ENCODE measurements around the gene MTMR10.

MTMR10 gene

DNA sequence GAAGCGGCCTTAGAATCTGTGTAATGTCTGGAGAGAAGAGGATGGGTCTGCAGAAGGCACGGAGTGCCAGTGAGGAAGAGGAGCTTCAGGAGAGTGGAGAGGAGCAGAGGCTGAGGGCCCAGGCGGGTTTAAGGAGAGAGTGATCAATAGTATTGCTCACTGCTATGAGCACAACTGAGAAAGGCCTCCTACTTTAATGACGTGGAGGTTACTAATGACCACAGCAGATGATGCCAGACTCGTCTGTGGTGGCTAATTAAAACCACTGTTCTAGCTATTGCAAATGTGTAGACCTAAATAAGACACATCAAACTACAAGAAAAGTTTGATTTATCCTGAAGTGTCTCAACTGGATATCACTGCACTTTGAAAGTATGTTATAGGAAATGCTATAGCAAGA lies 33.2 kb downstream of the MTMR10 start:
- Histone ChIP-seq H3K4me1 (ENCODE audit: insufficient read depth, low read length) (peaks cover 6% of the 10 kb centered on the region), H3K9me3 (ENCODE audit: control insufficient read depth, insufficient read depth, low read length) (no peaks in the 10 kb centered on the region), H3K9ac (ENCODE audit: low read depth, low read length) (no peak overlapping the region), H3K36me3 (ENCODE audit: insufficient read depth, low read length) (peaks cover 16% of the 10 kb centered on the region)

DNA sequence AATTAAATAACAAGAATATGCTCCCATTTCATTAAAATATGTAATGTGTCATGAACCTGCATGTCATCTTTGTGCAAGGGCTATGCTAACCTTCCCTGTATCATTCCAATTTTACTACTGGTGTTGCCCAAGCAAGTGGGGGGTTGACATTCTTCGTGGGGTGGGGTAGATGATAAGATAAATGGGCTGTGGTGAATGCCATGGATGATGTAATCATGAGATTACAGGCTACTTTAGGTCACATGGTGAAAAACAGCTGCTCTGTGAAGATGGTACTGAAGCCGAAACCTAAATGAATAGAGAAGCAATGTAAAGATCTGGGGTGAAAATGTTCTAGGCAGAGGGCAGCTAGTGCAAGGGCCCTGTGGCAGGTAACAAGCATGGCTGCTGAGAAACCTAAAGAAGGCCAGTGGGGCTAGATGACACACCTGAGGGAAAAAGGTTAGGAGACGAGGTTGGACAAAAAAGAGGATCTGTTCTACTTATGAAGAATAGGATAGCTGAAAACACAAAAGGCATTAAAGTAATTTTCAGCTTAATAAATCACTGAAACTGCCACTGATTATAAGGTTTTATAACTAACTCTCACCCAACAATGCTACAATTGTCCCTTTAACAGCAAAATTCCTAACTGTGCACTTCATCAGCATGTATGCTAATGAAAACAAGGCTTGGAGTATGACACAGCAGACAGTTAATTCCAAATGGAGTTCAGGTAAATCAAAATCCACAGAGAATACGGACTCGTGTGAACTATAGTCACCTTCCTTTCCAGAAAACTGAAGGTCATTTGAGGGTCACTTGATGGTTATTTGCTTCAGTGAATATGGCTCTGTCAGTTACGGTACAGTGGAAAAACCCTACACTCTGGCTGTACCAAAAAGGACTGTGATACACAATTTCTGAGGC lies 35.0 kb downstream of the MTMR10 start:
- H3K9ac ChIP-seq (ENCODE audit: low read depth, low read length): no peak overlapping the region
- H3K4me1 ChIP-seq (ENCODE audit: insufficient read depth, low read length): peaks cover 10% of the 10 kb centered on the region
- H3K36me3 ChIP-seq (ENCODE audit: insufficient read depth, low read length): peaks cover 20% of the 10 kb centered on the region
- H3K9me3 ChIP-seq (ENCODE audit: control insufficient read depth, insufficient read depth, low read length): no peaks in the 10 kb centered on the region

DNA sequence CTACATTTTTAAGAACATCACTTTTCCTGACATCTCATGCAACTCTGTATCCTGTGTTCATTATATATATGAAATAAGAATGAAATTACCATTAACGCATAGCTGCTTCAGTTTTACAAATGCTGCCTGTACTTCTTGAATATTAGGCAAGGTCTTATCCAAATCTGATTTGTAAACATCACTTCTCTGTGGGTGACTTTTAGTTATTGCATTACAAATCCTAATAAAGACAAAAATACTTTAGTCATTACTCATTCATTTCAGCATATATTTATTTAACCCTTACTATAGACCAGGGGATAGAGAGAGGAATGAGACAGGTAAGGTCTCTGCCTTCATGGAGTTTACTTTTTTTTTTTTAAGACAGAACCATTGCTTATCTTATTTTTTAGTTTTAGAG lies 36.8 kb downstream of the MTMR10 start:
- Histone ChIP-seq H3K9ac (ENCODE audit: low read depth, low read length) (no peak overlapping the region), H3K9me3 (ENCODE audit: control insufficient read depth, insufficient read depth, low read length) (peaks cover under 1% of the 10 kb centered on the region; the same call in 1 of the 2 replicates), H3K4me1 (ENCODE audit: insufficient read depth, low read length) (peaks cover 10% of the 10 kb centered on the region), H3K36me3 (ENCODE audit: insufficient read depth, low read length) (peaks cover 13% of the 10 kb centered on the region)

DNA sequence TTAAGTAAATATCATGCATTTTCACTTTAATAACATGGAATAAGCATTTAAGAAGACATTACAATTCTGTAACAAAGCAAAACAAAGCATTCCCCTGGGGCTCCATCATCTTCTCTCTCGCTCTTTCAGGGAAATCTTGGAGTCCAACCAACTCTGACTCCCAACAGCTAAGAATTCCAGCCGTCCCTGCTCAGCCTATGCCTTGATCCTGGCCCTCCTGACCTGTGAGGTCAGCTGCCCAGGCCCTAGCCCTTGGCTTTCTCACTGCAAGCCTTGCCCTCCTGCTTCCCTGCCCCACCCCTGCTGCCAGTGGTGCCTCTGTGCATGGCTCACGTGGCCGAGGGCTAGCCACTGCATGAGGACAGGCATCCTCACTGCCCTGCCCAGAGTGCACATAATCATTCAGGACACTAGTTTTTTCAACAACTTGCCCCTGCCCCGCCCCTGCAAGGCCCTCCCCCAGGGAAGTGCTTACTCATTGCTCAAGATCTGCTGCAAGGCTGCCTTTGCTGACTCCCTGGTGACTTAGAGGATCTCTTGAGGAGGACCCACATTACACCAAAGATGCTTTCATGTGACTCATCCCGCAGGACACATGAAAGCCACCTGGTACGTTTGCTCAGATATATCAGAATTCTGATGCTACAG lies 37.6 kb downstream of the MTMR10 start:
- Histone ChIP-seq H3K9ac (ENCODE audit: low read depth, low read length) (no peak overlapping the region), H3K36me3 (ENCODE audit: insufficient read depth, low read length) (peaks cover 12% of the 10 kb centered on the region), H3K4me1 (ENCODE audit: insufficient read depth, low read length) (peaks cover 10% of the 10 kb centered on the region), H3K9me3 (ENCODE audit: control insufficient read depth, insufficient read depth, low read length) (peaks cover 4% of the 10 kb centered on the region; the same call in 1 of the 2 replicates)

DNA sequence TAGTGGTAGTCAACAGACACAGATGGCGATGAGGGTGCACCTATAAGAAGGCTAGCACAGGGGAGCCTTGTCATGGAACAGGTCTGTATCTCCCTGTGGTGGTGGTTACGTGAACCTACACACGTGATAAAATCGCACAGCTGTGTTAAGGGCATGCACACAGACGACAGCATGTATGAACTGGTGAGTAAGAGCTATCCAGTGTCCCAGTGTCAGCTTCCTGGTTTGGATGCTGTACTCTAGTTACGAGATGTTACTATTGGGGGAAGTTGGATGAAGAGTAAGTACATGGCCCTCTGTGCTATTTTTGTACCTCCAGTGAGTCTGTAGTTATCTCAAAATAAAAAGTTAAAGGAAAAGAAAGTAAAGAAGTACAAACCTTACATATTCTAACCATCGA lies 38.2 kb downstream of the MTMR10 start:
- Histone ChIP-seq H3K4me1 (ENCODE audit: insufficient read depth, low read length) (peaks cover 10% of the 10 kb centered on the region), H3K9me3 (ENCODE audit: control insufficient read depth, insufficient read depth, low read length) (peaks cover 4% of the 10 kb centered on the region; the same call in 1 of the 2 replicates), H3K9ac (ENCODE audit: low read depth, low read length) (no peak overlapping the region), H3K36me3 (ENCODE audit: insufficient read depth, low read length) (peaks cover 9% of the 10 kb centered on the region)

DNA sequence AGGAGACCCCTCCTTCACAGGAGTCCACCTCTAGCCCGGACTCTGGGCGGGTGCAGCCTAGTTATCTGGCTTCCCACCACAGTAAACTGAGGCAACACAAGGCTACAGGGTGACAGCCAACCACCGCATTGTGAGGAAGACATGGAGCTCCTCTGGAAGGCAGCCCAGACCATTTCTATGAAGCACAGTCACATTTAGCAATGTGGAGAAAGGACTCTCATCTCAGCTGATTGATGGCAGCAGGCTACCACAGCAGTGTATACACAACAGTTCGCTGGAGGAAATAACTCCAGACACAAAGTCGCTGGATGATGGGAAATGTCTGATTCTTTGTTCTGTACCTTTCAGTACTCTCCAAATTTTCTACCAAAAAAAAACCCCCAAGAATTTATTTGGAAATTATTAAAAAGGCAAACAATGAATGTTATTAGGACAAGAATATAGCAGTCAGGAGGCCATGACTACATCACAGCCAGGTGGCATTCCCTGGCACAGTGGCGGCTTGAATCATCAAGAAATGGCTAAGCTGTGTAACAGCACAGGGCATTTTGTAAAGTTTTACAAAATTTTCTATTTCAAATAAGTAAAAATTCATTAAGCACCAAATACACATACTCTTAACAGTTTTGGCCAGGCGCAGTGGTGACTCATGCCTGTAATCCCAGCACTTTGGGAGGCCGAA lies 47.6 kb downstream of the MTMR10 start:
- no peaks in the 10 kb centered on the region for H3K9me3 ChIP-seq (ENCODE audit: control insufficient read depth, insufficient read depth, low read length)
- H3K36me3 ChIP-seq (ENCODE audit: insufficient read depth, low read length): peaks cover 36% of the 10 kb centered on the region
- no peak overlapping the region for H3K9ac ChIP-seq (ENCODE audit: low read depth, low read length)
- no peaks in the 10 kb centered on the region for H3K4me1 ChIP-seq (ENCODE audit: insufficient read depth, low read length)

DNA sequence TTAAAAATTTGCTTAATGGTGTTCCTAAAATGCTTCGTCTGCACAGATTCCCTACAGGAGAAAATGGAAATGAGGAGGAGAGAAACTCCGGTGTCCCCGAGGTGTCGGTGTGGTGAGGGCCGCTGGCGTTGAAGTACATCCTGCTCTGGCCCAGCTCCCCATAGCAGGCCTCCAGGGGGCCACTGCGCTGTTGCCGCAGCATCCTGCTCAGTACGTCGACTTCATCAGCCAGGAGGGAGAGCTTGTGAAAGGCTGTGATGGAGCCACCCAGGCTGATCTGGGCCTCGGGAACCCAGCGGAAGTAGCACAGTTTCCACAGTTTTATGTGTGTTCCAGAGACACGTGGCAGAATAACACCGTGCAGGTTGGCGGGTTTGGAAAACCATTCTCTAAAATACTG lies 49.9 kb downstream of the MTMR10 start:
- Histone ChIP-seq H3K4me1 (ENCODE audit: insufficient read depth, low read length) (no peaks in the 10 kb centered on the region), H3K36me3 (ENCODE audit: insufficient read depth, low read length) (peaks cover 41% of the 10 kb centered on the region), H3K9me3 (ENCODE audit: control insufficient read depth, insufficient read depth, low read length) (no peaks in the 10 kb centered on the region)

DNA sequence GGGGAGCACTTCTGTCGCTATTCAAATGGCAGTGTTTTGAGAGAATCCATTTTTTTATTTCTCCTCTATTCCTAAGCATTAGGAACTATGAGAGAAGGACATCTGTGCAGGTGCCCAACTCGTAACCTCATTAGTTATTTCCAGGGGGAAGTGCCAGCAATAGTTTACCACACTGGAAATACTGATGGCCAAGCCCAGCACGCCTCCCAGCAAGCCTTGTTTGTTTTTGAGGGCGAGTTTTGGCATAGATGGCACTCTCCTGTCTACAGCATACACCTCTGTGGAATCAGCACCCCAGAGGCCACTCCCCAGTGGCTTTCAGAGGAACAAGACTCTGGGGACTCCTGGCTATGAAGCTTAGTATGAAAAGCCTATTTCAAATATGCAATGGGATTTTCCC lies 51.1 kb downstream of the MTMR10 start:
- Histone ChIP-seq H3K4me1 (ENCODE audit: insufficient read depth, low read length) (no peaks in the 10 kb centered on the region), H3K36me3 (ENCODE audit: insufficient read depth, low read length) (peaks cover 38% of the 10 kb centered on the region), H3K9ac (ENCODE audit: low read depth, low read length) (no peak overlapping the region), H3K9me3 (ENCODE audit: control insufficient read depth, insufficient read depth, low read length) (no peaks in the 10 kb centered on the region)

More for the DNA sequence above, 49.9 kb downstream of the MTMR10 start:
- no peak overlapping the region for H3K9ac ChIP-seq (ENCODE audit: low read depth, low read length)

DNA sequence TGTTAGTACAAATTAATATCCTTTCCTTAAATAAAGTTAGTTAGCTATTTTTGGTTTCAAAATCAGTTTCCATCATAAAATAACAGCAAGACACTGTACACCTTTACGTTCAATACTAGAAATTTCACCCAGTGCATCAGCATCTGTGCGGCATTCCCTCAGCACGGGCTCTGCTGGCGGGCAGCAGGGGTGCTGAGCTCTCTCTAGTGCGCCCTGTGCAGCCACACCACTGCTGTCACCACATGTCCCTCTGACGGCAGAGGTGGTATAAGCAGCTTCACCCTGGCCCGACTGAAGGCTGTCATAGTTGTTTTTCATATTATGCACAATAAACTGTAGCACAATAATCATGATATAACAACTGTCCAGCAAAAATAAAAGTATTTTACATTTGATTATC lies 52.3 kb downstream of the MTMR10 start:
- Histone ChIP-seq H3K4me1 (ENCODE audit: insufficient read depth, low read length) (no peaks in the 10 kb centered on the region), H3K9me3 (ENCODE audit: control insufficient read depth, insufficient read depth, low read length) (no peaks in the 10 kb centered on the region), H3K36me3 (ENCODE audit: insufficient read depth, low read length) (peaks cover 43% of the 10 kb centered on the region), H3K9ac (ENCODE audit: low read depth, low read length) (no peak overlapping the region)

DNA sequence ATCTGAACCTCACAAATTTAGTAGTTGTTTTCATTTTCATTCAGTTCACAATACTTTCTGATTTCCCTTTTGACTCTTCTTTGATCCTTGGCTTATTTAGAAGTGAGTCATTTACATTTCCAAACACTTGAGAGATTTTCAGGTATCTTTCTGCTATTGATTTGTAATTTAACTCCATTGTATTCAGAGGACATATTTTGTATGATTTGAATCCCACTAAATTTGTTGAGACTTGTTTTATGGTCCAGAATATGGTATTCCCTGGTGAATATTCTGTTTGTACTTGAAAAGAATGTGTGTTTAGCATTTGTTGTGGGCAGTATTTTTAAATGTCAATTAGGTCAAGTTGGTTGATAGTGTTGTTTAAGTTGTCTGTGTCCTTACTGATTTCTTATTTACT lies 58.1 kb downstream of the MTMR10 start:
- no peaks in the 10 kb centered on the region for H3K9me3 ChIP-seq (ENCODE audit: control insufficient read depth, insufficient read depth, low read length)
- H3K4me1 ChIP-seq (ENCODE audit: insufficient read depth, low read length): no peaks in the 10 kb centered on the region
- H3K9ac ChIP-seq (ENCODE audit: low read depth, low read length): no peak overlapping the region
- H3K36me3 ChIP-seq (ENCODE audit: insufficient read depth, low read length): peaks cover 18% of the 10 kb centered on the region

DNA sequence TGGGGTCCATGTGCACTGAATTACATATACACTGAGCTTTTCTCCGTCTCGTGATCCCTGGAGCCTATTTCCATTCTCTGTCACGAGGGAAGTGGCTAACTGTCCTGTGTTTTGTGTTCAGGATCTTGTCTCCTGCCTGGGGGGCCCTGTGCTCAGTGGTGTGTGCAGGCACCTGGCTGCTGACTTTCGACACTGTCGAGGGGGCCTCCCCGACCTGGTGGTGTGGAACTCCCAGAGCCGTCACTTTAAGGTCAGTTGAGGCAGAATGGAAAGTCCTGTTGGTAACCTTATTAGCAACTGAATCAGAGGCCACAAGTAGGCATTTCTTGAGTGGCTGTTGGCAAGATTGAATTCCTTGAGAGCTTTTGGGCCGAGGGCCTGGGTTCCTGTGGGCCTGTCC lies 61.0 kb downstream of the MTMR10 start:
- H3K9me3 ChIP-seq (ENCODE audit: control insufficient read depth, insufficient read depth, low read length): no peaks in the 10 kb centered on the region
- H3K36me3 ChIP-seq (ENCODE audit: insufficient read depth, low read length): peaks cover 24% of the 10 kb centered on the region
- no peaks in the 10 kb centered on the region for H3K4me1 ChIP-seq (ENCODE audit: insufficient read depth, low read length)
- H3K9ac ChIP-seq (ENCODE audit: low read depth, low read length): no peak overlapping the region

DNA sequence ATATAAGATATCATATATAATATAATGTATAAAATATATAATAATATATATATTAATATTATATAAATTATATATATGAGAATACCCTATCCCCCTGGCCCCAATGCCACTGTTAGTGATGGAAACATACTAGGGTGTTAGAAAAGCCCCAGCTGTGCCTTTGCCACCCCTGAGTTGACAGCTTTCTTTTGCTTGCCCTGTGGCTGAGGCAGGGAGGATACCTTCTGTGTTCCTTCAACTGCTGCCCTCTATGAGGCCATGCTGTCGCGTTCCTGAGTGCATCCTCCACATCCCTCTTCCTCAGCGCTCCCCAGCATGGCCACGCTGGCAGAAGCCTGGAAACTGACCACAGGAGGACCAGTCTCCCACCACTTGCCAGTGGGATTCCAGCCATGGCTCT lies 61.4 kb downstream of the MTMR10 start:
- Histone ChIP-seq H3K9ac (ENCODE audit: low read depth, low read length) (no peak overlapping the region), H3K4me1 (ENCODE audit: insufficient read depth, low read length) (no peaks in the 10 kb centered on the region), H3K9me3 (ENCODE audit: control insufficient read depth, insufficient read depth, low read length) (no peaks in the 10 kb centered on the region), H3K36me3 (ENCODE audit: insufficient read depth, low read length) (peaks cover 26% of the 10 kb centered on the region)

DNA sequence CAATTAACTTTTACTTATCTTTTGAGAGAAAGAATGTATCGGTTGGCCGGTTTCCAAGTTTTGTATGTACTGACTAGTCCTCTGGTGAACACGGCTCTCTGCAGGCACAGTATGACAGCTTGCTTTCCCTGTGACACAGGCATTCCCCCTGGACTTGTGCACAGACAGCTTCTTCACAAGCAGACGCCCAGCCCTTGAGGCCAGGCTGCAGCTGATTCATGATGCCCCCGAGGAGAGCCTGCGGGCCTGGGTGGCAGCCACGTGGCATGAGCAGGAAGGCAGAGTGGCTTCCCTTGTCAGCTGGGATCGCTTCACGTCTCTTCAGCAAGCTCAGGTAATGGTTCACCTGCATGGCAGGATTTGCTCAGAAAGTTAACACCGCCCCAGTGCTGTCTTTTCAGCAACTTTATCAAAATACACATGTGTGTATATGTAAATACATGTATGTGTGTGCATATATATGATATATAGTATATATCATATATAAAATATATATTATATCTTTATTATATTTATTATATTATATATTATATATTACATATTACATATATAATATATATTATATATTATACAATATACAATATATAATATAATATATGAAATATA lies 62.3 kb downstream of the MTMR10 start:
- H3K9me3 ChIP-seq (ENCODE audit: control insufficient read depth, insufficient read depth, low read length): no peaks in the 10 kb centered on the region
- H3K36me3 ChIP-seq (ENCODE audit: insufficient read depth, low read length): peaks cover 31% of the 10 kb centered on the region
- H3K4me1 ChIP-seq (ENCODE audit: insufficient read depth, low read length): no peaks in the 10 kb centered on the region
- no peak overlapping the region for H3K9ac ChIP-seq (ENCODE audit: low read depth, low read length)

DNA sequence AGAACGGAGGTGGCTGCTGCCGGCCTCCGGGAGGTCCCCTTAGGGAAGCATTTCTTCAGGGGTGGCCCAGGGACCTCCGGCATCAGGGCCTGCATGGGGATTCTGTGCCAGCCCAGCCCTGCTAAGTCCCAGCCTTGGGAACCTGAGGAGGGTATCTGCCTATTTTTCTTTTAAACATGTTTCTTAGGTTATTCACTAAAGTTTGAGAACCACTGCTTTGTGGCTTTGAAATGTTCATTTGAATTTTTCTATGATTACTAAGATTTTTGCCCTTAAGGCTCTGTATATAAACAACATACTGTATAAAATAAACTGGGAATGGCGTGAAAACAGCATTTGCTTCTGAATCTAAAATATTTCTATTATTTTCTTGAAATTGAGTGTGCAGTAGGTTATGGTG lies 63.4 kb downstream of the MTMR10 start:
- H3K9ac ChIP-seq (ENCODE audit: low read depth, low read length): no peak overlapping the region
- H3K36me3 ChIP-seq (ENCODE audit: insufficient read depth, low read length): peaks cover 31% of the 10 kb centered on the region
- no peaks in the 10 kb centered on the region for H3K9me3 ChIP-seq (ENCODE audit: control insufficient read depth, insufficient read depth, low read length)
- peaks cover 10% of the 10 kb centered on the region for H3K4me1 ChIP-seq (ENCODE audit: insufficient read depth, low read length)
